Hepatocyte (in vitro differentiated cells): ENCODE data around the gene CCR2.

Experiments
- CTCF ChIP-seq: fragments of 200-600 bp; sonication (generic); IDR thresholded peaks from 2 replicates; pipeline ENCODE4 v1.5.1; 2016; ENCODE audit warnings: antibody characterized with exemption, mild to moderate bottlenecking; ENCODE audit not compliant: poor library complexity
- EZH2 ChIP-seq: fragments of 200-600 bp; sonication (generic); IDR thresholded peaks from 2 replicates; pipeline ENCODE4 v1.6.1; 2016; ENCODE audit warnings: antibody characterized with exemption, mild to moderate bottlenecking, borderline replicate concordance

GRCh38 chr3:46324036-46324435 is 29.9 kb upstream of the CCR2 start:
- no peak for TF ChIP-seq CTCF
- no peak for TF ChIP-seq EZH2
